HG03139 (cell line): ENCODE results near the gene SPRYD3.
"Not testable (repeated sequence)": the region's sequence is repeated elsewhere in the genome, so short reads cannot be mapped to it uniquely, and the experiment has no call there.

ENCODE experiments used
- ATAC-seq: cut with Tn5 transposase; IDR thresholded peaks from one replicate; pipeline ENCODE4 v1.9.1; 2021; ENCODE audit not compliant: unreplicated experiment

SPRYD3 gene

GRCh38 chr12:53101931-53102781 is 23.0 kb upstream of the SPRYD3 start:
- ATAC-seq, result no peak

GRCh38 chr12:53101266-53101665 is 22.1 kb upstream of the SPRYD3 start:
- no peak for ATAC-seq

- ATAC-seq, result no peak
Observed at GRCh38 chr12:53100466-53101151, 21.4 kb upstream of the SPRYD3 start.

- ATAC-seq, result no peak
Observed at GRCh38 chr12:53099071-53099882, 20.1 kb upstream of the SPRYD3 start.

- ATAC-seq, result no peak
Observed at GRCh38 chr12:53098354-53098981, 19.3 kb upstream of the SPRYD3 start.

DNA sequence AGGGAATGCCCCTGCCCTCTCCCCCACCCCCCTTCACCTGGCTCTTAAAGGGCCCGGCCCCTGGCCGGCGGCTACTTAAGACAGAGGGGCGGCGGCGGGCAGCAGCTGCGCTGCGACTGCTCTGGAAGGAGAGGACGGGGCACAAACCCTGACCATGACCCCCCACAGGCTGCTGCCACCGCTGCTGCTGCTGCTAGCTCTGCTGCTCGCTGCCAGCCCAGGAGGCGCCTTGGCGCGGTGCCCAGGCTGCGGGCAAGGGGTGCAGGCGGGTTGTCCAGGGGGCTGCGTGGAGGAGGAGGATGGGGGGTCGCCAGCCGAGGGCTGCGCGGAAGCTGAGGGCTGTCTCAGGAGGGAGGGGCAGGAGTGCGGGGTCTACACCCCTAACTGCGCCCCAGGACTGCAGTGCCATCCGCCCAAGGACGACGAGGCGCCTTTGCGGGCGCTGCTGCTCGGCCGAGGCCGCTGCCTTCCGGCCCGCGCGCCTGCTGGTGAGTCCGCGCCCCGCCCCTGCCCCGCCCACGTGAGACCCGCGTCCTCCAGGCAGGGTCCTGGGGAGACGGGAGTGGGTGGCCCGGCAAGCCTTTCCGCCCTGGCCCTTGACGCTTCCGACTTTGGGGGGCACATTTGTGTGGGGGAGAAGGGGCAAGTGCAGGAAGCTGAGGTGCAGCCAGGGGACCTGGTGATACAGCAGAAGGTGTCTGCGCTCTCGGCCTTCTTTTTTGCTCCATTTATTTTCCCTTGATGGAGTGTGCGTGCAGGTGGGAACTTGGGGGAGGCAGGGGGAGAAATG is 18.6 kb upstream of the SPRYD3 start, which contains the start of gene IGFBP6:
TSS of gene IGFBP6 (plus strand) at position 104 of the 790 bp plus-strand sequence. CDS start at position 155, 51 bp downstream.
- ATAC-seq, result no peak

DNA sequence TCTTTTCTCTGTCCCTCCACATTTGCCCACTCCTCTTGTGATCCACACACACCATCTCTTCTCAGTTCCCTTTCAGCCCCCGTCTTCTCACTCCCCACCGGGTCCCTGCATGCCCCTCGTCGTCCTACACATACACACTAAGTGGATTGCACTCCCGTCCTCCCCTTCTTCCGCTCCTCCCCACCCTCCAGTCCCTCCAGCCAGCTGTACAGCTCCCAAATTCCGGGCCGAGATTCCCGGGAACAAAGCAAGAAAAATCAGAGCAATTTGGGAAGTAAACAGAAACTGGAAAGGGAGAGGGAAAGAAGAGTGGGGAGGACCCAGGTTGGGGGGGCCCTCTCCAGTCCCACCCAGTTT is 18.0 kb upstream of the SPRYD3 start:
- ATAC-seq, result no peak

DNA sequence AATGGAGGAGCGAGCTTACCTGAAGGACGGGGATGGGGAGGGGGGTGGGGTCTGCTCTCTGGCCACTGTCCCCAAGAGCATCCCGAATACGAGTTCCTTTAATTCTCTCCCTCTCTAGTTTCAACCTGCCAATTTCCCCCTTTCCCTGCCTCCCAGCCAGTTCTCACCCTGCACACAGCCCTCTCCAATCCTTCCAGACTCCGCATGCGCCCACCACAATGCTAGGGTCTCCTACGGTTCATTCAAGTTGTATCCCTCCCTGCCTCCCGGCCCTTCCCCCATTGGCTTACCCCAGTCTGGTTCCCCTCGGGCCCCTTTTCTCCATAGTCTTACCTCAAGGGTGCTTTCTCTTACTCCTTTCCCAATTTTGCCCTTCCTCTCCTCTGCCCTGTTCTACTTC is 17.6 kb upstream of the SPRYD3 start:
- no peak for ATAC-seq

- no peak for ATAC-seq
Observed at GRCh38 chr12:53096089-53096741, 17.0 kb upstream of the SPRYD3 start.

DNA sequence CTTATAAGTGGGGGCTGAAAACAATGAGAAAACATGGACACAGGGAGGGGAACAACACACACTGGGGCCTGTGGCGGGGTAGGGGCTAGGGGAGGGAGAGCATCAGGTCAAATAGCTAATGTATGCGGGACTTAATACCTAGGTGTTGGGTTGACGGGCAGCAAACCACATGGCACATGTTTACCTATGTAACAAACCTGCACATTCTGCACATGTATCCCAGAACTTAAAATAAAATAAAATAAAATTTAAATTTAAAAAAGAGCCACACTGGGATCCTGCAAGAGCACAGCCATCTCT is 16.4 kb upstream of the SPRYD3 start:
- not testable (repeated sequence) for ATAC-seq

DNA sequence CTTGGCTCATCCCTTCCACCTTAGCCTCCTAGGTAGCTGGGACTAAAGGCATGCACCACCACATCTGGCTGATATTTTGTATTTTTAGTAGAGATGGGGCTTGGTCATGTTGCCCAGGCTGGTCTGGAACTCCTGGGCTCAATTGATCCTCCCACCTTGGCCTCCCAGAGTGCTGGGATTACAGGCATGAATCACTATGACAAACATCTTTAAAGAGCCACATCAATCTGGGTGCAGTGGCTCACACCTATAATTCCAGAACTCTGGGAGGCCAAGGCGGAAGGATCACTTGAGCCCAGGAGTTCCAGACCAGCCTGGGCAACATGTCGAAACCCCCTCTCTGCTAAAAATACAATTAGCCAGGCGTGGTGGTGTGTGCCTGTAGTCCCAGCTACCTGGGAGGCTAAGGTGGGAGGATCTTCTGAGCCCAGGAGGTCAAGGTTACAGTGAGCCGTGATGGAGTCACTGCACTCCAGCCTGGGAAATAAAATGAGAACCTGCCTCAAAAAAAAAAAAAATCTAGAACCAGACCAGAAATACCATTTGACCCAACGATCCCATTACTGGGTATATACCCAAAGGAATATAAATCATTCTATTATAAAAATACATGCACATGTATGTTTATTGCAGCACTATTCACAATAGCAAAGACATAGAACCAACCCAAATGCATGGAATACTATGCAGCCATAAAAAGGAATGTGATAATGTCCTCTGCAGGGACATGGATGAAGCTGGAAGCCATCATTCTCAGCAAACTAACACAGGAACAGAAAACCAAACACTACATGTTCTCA is 15.8 kb upstream of the SPRYD3 start:
- not testable (repeated sequence) for ATAC-seq

DNA sequence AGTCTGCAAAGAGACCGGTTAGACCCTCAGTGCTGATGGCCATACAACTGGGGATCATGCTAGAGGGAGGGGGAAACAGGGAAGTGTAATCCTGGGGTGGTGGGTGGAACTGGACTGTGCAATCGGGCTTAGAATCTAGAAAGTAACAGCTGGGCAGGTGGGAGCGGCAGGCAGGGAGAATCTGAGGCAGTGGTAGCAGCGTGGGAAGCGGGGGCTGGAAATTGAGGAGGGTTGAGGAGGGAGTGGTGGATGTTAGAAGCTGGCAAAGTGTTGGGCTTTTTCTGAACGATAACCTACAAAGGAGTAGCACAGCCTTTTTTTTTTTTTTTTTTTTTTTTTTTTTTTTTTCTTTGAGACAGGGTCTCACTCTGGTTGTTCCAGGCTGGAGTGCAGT is 15.2 kb upstream of the SPRYD3 start:
- ATAC-seq, result no peak

GRCh38 chr12:53093777-53094393 is 14.7 kb upstream of the SPRYD3 start:
- ATAC-seq, result no peak

DNA sequence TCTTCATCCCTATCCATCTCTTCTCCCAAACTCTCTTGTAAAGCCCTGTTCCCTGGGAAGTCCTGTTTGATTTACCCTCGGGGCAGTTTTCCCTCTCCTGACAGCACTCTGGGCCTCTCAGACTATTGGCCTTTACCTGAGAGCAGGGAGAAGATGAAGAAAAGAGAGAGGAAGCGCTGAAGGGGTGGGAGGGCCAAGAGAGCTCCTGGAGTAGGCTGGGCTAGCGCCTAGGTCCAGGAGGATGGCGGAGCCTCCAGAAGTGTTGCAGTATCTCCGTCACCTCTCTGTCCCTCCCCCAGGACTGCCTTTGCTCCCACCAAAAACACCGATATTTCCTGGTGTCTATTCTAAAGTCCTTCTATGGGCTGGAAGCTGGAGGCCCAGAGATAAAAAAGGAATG is 12.6 kb upstream of the SPRYD3 start:
- ATAC-seq, result no peak

GRCh38 chr12:53090554-53090953 is 11.4 kb upstream of the SPRYD3 start:
- ATAC-seq, result no peak

DNA sequence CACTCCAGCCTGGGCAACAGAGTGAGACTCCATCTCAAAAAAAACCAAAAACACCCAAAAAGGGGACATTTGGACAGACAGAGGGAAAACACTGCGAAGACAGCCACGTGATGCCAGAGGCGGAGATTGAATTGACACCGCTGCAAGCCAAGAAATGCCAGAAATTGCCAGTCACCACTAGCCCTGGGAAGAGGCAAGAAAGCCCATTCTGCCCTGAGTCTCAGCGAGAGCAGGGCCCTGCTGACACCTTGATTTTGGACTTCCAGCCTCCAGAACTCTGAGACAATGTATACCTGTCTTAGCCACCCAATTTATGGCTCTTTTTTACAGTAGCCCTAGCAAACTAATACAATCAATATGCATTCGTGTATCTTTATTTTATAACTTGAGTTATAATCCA is 10.9 kb upstream of the SPRYD3 start:
- ATAC-seq, result no peak

- ATAC-seq, result no peak
Observed at GRCh38 chr12:53086361-53086760, 7.2 kb upstream of the SPRYD3 start.

DNA sequence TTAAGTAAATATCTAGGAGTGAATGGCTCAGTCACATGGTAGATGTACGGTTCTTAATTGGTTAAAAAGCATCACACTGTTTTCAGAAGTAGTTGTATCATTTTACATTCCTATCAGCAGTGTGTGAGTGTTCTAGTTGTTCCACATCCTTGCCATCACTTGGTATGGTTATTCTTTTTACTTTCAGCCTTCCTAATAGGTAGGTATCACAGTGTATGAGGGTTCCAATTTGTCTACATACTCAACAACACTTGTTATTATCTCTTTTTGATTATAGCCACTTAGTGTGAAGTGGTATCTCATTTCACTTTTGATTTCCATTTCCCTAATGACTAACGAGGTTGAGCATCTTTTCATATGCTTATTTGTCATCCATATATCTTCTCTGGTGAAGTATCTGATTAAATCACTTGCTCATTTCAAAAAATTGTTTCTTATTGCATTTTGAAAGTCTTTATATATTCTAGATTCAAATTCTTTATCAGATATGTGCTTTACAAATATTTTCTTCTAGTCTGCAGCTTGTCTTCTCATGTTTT is 3.5 kb upstream of the SPRYD3 start:
- no peak for ATAC-seq
